ENCODE results near the gene LGI1.

Gene LGI1

DNA sequence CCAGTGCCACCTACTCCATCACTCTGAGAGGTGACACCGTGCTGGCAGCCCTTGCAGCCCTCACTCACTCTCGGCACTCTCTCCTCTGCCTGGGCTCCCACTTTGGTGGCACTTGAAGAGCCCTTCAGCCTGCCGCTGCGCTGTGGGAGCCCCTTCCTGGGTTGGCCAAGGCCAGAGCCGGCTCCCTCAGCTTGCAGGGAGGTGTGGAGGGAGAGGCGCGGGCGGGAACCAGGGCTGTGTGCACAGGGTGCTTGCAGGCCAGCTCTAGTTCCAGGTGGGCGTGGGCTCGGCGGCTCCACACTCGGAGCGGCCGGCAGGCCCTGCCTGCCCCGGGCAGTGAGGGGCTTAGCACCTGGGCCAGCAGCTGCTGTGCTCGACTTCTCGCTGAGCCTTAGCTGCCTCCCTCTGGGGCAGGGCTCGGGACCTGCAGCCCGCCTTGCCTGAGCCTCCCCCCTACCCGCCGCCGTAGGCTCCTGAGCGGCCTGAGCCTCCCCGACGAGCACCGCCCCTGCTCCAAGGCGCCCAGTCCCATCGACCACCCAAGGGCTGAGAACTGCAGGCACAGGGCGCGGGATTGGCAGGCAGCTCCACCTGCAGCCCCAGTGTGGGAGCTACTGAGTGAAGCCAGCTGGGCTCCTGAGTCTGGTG is 87.4 kb downstream of the LGI1 start:
- no peak for ATAC-seq

More for the DNA sequence above, 87.4 kb downstream of the LGI1 start:
- H3K4me1 Mint-ChIP-seq, result no peaks in the 10 kb centered on the region
- H3K4me3 Mint-ChIP-seq, result no peak overlapping the region
- no peaks in the 10 kb centered on the region for H3K9me3 Mint-ChIP-seq
- no peaks in the 10 kb centered on the region for H3K27me3 Mint-ChIP-seq
- H3K27ac Mint-ChIP-seq, result no peak overlapping the region
- DNase-seq, result no peak

Measured in stimulated activated naive CD8-positive, alpha-beta T cell treated with anti-CD3 and anti-CD28 coated beads, Interleukin-15, amount 100 ng/mL, for 72 hours (primary cell).